Raji (cell line): ENCODE results near the gene JOSD2.

Source experiments
- POLR2A ChIP-seq: IDR thresholded peaks from 2 replicates; pipeline ENCODE4 v1.6.1; 2011; ENCODE audit warnings: low read depth, low read length, control low read depth; ENCODE audit not compliant: insufficient read depth

JOSD2 gene

DNA sequence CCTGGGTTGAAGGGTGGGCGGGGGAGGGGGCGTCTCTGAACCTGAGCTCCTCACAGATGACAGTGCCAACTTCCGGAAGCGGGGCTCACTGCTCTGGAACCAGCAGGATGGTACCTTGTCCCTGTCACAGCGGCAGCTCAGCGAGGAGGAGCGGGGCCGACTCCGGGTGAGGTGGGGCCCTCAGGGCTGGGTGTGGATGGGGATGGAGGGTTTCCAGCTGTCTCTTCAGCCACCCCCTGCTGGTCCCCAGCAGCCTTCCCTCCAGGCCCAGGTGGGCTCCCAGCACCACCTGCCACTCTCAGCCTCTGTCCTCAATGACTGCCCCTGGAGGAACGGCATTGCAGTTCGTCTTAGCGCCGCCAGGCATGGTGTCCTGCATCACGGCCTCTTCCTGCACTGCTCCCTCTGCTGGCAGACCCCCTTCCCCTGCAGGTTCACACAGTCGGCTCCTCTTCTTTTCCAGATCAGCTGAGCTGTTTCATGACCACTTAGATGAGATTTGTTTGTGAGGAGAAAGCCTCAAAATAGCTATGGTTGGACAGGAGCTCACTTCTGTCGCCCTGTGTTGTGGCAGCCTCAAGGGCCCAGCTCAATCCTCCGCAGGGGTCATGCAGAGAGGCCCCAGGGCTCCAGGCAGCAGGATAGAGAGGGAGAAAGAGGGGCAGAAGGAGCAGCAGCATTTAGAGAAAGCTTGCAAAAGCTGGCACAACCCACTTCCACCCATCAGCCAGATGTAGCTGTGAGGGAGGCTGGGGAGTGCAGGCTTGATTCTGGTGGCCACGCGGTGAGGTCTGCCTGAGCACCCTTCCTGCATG, 31.9 kb downstream of the JOSD2 start:
- TF ChIP-seq POLR2A = no peak

DNA sequence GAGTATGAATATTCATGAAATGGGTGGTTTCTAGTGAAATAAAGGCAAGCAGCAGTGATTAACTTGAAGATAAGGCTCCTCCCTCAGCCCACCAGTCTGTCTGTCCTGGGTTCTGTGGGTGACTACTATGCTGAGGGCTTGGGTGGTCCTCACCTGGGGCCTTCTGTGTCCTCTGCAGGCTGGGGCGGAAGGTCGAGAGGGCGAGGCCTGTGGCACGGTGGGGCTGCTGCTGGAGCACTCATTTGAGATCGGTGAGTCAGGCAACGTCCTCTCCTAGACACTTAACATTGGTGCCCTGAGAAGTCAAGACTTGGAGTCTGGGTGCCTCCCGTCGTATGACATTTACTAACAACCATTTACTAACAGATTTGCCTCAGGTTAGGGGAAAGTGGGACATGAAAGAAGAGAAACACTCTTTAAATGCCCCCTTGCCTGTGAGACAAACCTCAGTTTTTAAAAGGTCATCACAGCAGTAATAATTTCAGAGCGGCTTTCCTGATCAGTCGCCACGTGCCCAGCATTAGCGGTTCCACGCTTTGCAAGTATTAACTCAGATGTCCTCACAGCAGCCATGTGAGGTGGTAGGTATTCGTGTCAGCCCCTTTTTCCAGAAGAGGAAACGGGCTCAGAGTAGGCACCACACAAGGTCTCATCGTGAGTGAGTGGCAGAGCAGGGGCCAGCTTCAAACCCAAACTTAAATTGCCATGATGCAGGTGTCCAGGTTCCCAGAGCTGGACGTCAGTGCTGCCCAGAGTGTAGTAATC, 33.1 kb downstream of the JOSD2 start:
- TF ChIP-seq POLR2A = no peak

DNA sequence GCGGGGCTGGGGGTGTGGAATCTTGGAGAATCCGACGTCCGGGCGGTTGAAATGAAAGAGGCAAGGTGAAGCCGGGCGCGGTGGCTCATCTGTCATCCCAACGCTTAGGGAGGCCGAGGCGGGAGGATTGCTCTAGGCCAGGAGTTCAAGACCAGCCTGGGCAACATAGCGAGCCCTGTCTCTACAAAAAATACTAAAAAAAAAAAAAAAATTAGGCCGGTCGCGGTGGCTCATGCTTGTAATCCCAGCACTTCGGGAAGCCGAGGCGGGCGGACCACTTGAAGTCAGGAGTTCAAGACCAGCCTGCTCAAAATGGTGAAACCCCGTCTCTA, 34.1 kb downstream of the JOSD2 start:
- TF ChIP-seq POLR2A = no peak

DNA sequence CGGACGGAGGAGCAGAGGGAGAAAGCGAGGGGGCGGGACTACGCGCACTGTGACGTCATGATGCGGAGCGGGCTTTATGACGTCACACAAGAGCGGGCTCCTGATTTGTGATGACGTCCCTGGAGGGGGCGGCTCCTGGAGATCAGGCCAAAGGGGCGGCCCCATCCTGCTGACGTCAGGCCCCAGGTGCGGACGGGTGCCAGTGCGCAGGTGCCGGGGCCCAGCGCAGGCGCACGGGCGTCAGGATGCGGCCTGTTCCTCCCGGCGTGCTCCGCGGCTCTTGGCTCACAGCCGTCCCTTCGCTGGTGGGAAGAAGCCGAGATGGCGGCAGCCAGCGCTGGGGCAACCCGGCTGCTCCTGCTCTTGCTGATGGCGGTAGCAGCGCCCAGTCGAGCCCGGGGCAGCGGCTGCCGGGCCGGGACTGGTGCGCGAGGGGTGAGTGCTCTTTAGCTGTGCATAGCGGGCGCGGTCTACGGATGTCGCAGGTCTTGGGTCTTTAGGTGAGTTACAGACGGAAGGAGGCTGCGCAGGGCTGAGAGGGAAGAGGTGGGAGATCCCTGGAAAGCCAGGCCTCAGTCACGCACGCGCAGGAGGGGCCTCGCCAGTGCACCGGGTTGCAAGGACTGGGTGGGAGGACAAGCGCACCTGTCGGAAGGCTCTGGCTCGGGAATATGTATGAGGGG, 34.6 kb downstream of the JOSD2 start, which contains the start of the genes EMC10 and GARIN5A:
Gene EMC10 (plus strand): TSS at position 284 of the 683 bp plus-strand sequence. CDS start 38 bp downstream, at position 322.
Gene GARIN5A (minus strand): TSS at position 625 of the 683 bp plus-strand sequence. CDS start 460 bp downstream, at position 165.
- TF ChIP-seq POLR2A = peak; percentile 96

DNA sequence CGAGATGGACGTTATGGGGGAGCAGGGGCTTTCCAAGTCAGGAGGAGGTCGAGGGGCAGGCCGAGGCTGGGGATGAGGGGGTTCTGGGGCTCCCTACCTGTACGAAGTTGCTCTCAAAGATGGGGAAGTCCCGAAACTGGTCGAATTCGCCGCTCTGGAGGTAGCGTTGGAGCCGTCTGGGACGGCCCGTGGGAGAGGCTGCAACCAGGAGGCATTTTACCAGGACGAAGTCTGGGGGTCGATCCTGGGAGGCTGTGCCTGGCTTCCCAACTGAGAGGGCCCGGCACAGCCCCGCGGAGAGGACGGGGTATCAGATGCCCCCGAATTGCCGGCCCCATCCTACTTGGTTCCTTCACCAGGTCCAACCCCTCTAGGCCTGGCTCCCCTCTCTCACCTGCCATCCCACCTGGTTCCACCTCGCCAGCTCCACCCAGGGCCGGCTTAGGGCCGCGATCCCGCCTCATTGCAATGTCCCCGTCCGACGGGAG, 35.2 kb downstream of the JOSD2 start:
- no peak for TF ChIP-seq POLR2A

DNA sequence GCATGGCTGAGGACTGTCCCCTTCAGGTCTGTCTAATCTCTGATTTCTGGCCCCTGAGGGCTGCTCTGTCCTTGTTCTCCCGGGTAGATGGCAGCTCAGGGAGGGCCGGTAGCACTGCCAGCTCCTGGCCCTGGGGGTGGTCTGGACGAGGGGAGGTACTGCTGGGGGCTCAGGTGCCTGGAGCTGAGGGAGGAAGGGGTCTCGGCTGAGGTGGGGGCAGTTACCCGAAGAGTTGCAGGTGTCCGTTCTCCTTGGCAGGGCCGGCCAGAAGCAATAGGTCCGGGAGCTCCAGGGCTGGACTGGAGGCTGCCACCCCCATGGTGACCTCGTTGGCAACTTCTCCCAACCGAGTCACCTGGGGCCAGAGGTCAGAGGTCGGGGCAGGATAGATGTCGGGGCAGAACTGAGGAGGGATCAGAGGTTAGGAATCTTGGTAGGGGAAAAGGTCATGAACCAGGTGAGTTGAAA, 35.9 kb downstream of the JOSD2 start:
- no peak for TF ChIP-seq POLR2A

DNA sequence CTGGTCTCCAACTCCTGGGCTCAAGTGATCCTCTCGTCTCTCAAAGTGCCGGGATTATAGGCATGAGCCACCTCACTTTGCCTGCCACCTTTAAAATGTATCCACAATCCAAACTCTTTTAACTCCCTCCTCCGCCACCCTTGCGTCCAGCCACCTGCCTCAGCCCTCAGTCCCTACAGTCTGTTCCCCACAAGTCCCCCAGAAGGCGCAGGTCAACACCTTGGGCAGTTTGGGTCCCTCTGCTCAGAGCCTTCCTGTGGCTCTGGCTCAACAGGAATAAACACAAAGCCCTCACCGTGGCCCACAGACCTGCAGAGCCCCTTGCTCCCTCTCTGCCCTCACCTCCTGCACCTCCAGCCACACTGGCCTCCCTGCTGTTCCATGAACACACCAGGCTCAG, 42.2 kb downstream of the JOSD2 start:
- TF ChIP-seq POLR2A = no peak

DNA sequence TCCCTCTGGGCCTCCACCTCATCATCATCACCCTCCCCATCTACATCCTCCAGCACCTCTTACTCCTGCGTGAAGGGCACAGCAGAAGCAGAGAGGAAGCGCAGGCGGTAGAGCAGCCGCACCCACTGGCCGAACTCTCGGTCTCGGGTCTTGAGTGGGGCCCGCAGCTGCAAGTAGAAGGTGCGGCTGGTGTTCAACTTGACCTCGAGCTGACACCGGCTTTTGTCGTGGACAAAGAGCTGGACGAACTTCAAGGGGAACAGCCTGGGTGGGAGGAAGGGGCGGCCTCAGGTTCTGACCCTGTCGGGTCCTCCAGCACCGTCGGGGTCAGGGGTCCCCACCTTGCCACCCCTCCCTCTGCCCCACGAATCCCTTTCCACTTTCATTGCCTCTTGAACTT, 43.4 kb downstream of the JOSD2 start:
- no peak for TF ChIP-seq POLR2A

DNA sequence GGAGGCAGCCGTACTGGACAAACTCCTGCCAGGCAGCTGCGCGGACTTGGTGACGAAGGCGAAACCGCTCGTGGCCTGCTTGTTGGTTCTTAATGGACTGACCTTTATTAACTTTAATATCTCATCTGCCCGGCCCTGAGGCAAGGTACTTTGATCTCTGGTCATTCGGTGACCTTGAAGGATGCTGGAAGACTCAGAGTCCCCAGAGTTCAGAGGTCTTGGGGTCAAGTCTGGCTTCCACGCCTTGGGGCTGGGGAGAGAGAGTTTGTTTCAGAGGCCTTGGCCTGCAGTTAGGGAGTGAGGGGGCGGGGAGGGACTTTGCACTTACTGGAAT, 44.3 kb downstream of the JOSD2 start:
- TF ChIP-seq POLR2A = no peak

DNA sequence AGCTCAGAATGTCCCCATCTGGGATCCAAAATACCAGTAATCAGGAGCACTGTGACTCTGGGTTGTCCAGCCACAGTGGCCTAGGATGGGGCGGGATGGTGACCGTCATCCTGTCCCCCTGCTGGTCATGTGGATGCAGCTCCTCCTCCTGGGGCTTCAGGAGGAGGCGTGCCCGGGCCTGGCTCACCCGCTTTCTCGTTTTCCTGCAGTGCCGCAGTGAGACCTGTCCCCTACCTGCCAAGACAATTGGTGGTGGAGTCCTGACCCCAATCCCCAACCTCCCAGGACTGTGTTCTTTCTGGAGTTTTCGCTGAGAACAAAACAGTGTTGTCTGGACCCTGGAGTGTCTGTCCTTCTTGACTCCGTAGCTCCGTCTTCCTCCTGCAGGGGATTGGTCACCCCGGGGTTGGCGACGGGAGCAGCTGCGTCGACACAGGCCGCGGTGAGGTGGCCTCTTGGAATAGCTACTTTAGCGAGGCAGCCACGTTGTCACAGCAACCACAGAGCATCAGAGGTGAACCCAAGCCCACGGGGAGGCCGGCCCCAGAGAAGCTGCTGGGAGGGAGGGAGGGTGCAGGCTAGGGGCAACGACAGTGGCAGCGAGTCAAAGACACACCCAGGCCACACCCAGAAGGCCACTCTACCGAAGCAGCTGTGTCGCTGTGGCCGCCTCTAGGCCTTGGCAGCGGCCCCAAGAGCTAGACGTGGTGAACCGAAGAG, 44.8 kb downstream of the JOSD2 start:
- TF ChIP-seq POLR2A = no peak

DNA sequence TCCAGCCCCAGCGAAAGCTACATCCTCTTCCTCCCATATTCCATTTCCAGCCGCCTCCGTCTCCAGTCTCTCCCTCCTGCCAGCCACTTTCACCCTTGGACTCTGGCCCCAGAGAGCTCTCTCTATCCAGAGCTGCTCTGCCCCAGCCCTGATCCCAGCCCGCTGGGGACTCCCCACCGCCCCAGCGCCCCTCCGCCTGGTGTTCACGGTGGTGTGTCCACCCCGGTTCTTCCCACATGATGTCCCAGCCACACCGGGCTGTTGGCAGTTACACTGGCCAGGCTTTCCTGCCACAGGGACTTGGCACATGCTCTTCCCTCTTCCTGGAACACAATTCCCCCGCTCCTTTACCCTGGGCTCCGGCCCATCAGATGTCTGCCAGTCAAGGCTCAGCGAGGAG, 46.0 kb downstream of the JOSD2 start:
- no peak for TF ChIP-seq POLR2A

DNA sequence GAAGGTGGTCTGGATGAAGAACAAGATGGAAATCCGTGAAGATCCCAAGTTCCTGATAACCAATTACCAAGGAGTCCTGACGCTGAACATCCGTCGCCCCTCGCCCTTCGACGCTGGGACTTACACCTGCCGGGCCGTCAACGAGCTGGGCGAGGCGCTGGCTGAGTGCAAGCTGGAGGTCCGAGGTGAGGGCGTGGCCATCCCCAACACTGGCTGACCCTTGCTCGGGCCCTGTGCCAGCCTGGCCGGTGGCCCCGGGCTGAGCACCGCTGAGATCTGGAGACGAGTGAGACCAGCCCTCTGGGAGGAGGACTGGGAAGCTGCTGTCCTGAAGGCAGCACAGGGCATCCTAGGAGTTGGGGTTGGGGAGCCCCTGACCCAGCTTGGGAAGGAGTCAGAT, 46.6 kb downstream of the JOSD2 start:
- TF ChIP-seq POLR2A = no peak

DNA sequence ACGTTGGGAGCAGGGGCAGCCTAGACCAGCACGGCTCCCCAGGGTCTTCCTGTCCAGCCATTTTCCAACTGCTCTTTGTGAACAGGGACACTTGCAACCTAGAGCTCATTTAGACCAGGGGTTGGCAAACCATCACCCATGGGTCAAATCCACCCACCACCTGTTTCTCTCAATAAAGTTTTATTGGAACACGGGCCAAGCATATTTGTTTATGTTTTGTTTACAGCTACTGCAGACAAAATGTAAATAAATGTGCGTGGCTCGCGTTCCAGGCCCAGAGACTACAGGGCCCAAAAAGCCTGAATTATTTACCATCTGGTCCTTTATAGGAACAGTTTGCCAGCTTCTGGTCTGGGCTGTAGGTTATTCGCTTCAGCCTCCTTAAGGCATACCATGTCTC, 48.0 kb downstream of the JOSD2 start:
- no peak for TF ChIP-seq POLR2A

DNA sequence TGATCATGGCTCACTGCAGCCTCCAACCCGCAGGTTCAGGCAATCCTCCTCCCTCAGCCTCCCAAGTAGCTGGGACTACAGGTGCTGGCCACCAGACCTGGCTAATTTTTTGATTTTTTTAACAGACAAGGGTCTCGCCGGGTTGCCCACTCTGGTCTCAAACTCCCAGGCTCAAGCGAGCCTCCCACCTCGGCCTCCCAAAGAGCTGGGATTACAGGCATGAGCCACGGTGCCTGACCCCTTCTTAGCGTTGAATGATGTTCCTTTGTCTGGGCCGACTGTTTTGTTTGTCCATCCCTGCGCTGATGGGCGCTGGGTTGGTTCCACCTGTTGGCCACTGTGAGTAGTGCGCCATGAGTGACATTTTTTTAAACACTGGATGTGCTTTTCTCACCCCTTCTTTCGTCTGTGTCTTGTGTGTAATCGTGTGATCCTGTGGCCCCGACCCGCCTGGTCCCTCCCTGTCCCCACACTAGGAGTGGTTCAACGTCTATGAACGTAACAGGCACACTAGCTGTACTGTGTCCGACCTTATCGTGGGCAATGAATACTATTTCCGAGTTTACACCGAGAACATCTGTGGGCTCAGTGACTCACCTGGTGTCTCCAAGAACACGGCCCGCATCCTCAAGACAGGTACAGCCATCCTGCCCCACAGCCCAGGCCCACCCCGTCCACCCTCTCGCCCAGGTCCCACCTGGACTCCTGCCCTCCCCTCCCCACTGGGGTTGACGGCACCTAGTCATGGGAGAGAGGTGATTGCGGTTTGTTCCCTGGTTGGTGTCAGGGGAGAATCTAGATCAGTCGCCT, 49.7 kb downstream of the JOSD2 start:
- TF ChIP-seq POLR2A = peak; percentile 42
